GM23338 (cell line): ENCODE measurements around the gene ACSF3. TPM values are rescaled to one million over a fixed set of nuclear protein-coding genes. Genes with fewer than 3 reads are reported as not detected.

ENCODE experiments used
- ATAC-seq: fragments of 200-7000 bp; cut with Tn5 transposase; 3 replicates; pipeline ENCODE4 v1.9.1; 2020
- DNase-seq: peaks from one replicate; pipeline ENCODE4 v3.0.0-alpha.2; 2015; ENCODE audit warnings: low spot score
- H2AFZ ChIP-seq: fragments of 200-600 bp; sonication (generic); 2 replicates; pipeline ENCODE4 v1.8.0; 2016; ENCODE audit warnings: antibody characterized with exemption, mild to moderate bottlenecking, moderate library complexity
- H3F3A ChIP-seq: fragments of 200-600 bp; sonication (generic); replicated peaks from 2 replicates; pipeline ENCODE4 v1.8.0; 2017; ENCODE audit warnings: antibody characterized with exemption, mixed run types, low read depth
- H3K27ac ChIP-seq: fragments of 200-600 bp; sonication (generic); 2 replicates; pipeline ENCODE4 v1.6.1; 2016; ENCODE audit warnings: low read depth
- H3K27me3 ChIP-seq: fragments of 200-600 bp; sonication (generic); 2 replicates; pipeline ENCODE4 v1.8.0; 2016; ENCODE audit warnings: mild to moderate bottlenecking, mixed run types, moderate library complexity; ENCODE audit not compliant: insufficient read depth
- H3K36me3 ChIP-seq: fragments of 200-600 bp; sonication (generic); 2 replicates; pipeline ENCODE4 v1.8.0; 2016; ENCODE audit warnings: mild to moderate bottlenecking; ENCODE audit not compliant: insufficient read depth
- H3K4me1 ChIP-seq: fragments of 200-600 bp; sonication (generic); 2 replicates; pipeline ENCODE4 v1.8.0; 2016; ENCODE audit warnings: mild to moderate bottlenecking, moderate library complexity; ENCODE audit not compliant: insufficient read depth
- H3K4me2 ChIP-seq: fragments of 200-600 bp; sonication (generic); 2 replicates; pipeline ENCODE4 v1.7.1; 2017; ENCODE audit warnings: mixed run types
- H3K4me3 ChIP-seq: fragments of 200-600 bp; sonication (generic); 2 replicates; pipeline ENCODE4 v1.6.1; 2016; ENCODE audit warnings: mixed run types
- H3K79me2 ChIP-seq: fragments of 200-600 bp; sonication (generic); replicated peaks from 2 replicates; pipeline ENCODE4 v1.8.0; 2017; ENCODE audit warnings: mild to moderate bottlenecking; ENCODE audit not compliant: insufficient read depth
- H3K9me2 ChIP-seq: fragments of 200-600 bp; sonication (generic); 2 replicates; pipeline ENCODE4 v1.8.0; 2017; ENCODE audit not compliant: insufficient read depth
- H4K20me1 ChIP-seq: fragments of 200-600 bp; sonication (generic); replicated peaks from 2 replicates; pipeline ENCODE4 v1.8.0; 2017; ENCODE audit warnings: mild to moderate bottlenecking; ENCODE audit not compliant: insufficient read depth
- H3K27ac Mint-ChIP-seq: 2 replicates; pipeline ENCODE4 v1.8.0; 2020; ENCODE audit warnings: inconsistent platforms, mild to moderate bottlenecking, moderate library complexity, mixed read lengths
- H3K27me3 Mint-ChIP-seq: 3 replicates; pipeline ENCODE4 v1.8.0; 2022; ENCODE audit warnings: low read depth, mild to moderate bottlenecking, moderate library complexity, mixed read lengths, inconsistent platforms; ENCODE audit not compliant: insufficient read depth, poor library complexity
- H3K36me3 Mint-ChIP-seq: 3 replicates; pipeline ENCODE4 v1.8.0; 2021; ENCODE audit warnings: low read depth, mild to moderate bottlenecking, inconsistent platforms, moderate library complexity, mixed read lengths
- H3K4me1 Mint-ChIP-seq: 3 replicates; pipeline ENCODE4 v1.8.0; 2020; ENCODE audit warnings: mild to moderate bottlenecking, inconsistent platforms, mixed read lengths
- H3K4me3 Mint-ChIP-seq: 3 replicates; pipeline ENCODE4 v1.8.0; 2021; ENCODE audit warnings: moderate library complexity, mild to moderate bottlenecking, inconsistent platforms, mixed read lengths
- H3K9me3 Mint-ChIP-seq: 3 replicates; pipeline ENCODE4 v1.8.0; 2020; ENCODE audit warnings: moderate library complexity, mild to moderate bottlenecking, inconsistent platforms, mixed read lengths
- CREB1 ChIP-seq: fragments of 250-450 bp; sonication (Bioruptor Pico); IDR thresholded peaks from 2 replicates; pipeline ENCODE4 v1.5.0; 2020; ENCODE audit warnings: low read depth, mild to moderate bottlenecking, moderate library complexity
- ETS1 ChIP-seq: IDR thresholded peaks from 2 replicates; pipeline ENCODE4 v1.6.1; 2016; ENCODE audit warnings: antibody characterized with exemption
- EZH2 ChIP-seq: fragments of 200-600 bp; sonication (generic); IDR thresholded peaks from one replicate; pipeline ENCODE4 v1.8.0; 2017; ENCODE audit warnings: antibody characterized with exemption, mild to moderate bottlenecking, low read depth; ENCODE audit not compliant: unreplicated experiment
- EZH2phosphoT487 ChIP-seq: fragments of 200-600 bp; sonication (generic); IDR thresholded peaks from one replicate; pipeline ENCODE4 v1.8.1; 2018; ENCODE audit warnings: antibody characterized with exemption; ENCODE audit not compliant: unreplicated experiment
- JUNB ChIP-seq: IDR thresholded peaks from one replicate; pipeline ENCODE4 v1.6.1; 2016; ENCODE audit warnings: antibody characterized with exemption; ENCODE audit not compliant: unreplicated experiment
- NANOG ChIP-seq: IDR thresholded peaks from 2 replicates; pipeline ENCODE4 v1.6.1; 2016; ENCODE audit warnings: antibody characterized with exemption, borderline replicate concordance
- STAT1 ChIP-seq: IDR thresholded peaks from one replicate; pipeline ENCODE4 v1.6.1; 2016; ENCODE audit warnings: antibody characterized with exemption; ENCODE audit not compliant: unreplicated experiment
- ZNF114 ChIP-seq: fragments of 250-450 bp; sonication (Bioruptor Pico); IDR thresholded peaks from 2 replicates; pipeline ENCODE4 v1.5.0; 2020; ENCODE audit warnings: mild to moderate bottlenecking, moderate library complexity
- ZNF331 ChIP-seq: fragments of 250-450 bp; sonication (Bioruptor Pico); IDR thresholded peaks from 2 replicates; pipeline ENCODE4 v1.5.0; 2020; ENCODE audit warnings: low read depth, mild to moderate bottlenecking, moderate library complexity
- polyA plus RNA-seq: library from polyadenylated mRNA; unstranded; fragments of >200 nt; fragmentation: Nextera tagmentation; extraction: Ambion mirVana; gene quantifications from 2 replicates; pipeline ENCODE4 v1.2.1, GENCODE V29; 2016
- total RNA-seq: library from RNA; depleted of rRNA; stranded (reverse); fragments of >200 nt; shearing (Covaris generic); gene quantifications from 2 replicates; pipeline ENCODE4 v1.2.3, GENCODE V29; 2014
- TF ChIP-seq, protein P1 (sequence below), 2 experiments: fragments of 200-600 bp in 1 of 2; sonication (generic) in 1 of 2; conservative IDR thresholded peaks; 2 replicates each; pipeline versions ENCODE4 v1.5.1 to v1.6.1; 2016 to 2017; ENCODE audit warnings: antibody characterized with exemption in 2 of 2, low read depth in 2 of 2, mild to moderate bottlenecking in 2 of 2, moderate library complexity in 1 of 2
- TF ChIP-seq, protein P2 (sequence below): fragments of 250-450 bp; sonication (Bioruptor Pico); IDR thresholded peaks from 2 replicates; pipeline ENCODE4 v1.5.0; 2020; ENCODE audit warnings: mild to moderate bottlenecking, moderate library complexity
- TF ChIP-seq, protein P3 (sequence below): IDR thresholded peaks from one replicate; pipeline ENCODE4 v1.6.1; 2018; ENCODE audit warnings: antibody characterized with exemption; ENCODE audit not compliant: unreplicated experiment

Gene ACSF3
- total and polyA plus RNA-seq, 2 experiments from 2014 or later = 12.8 to 23.1 TPM

GRCh38 chr16:89098767-89099430, 5.2 kb downstream of the ACSF3 start:
- Histone ChIP-seq H4K20me1 (no peaks in the 10 kb centered on the region; the same call in 1 of the 2 replicates), H3K27ac (no peak overlapping the region), H2AFZ (no peak overlapping the region), H3K36me3 (no peaks in the 10 kb centered on the region), H3K4me1 (peaks cover 7% of the 10 kb centered on the region; the same call in 1 of the 2 replicates), H3K79me2 (peaks cover 59% of the 10 kb centered on the region), H3K9me2 (no peaks in the 10 kb centered on the region), H3K4me2 (no peak overlapping the region), H3F3A (no peaks in the 10 kb centered on the region), H3K27me3 (no peaks in the 10 kb centered on the region), H3K4me3 (no peak overlapping the region)
- no peak for DNase-seq
- ATAC-seq = no peak
- Mint-ChIP-seq H3K27me3 (peaks cover 26% of the 10 kb centered on the region), H3K9me3 (peaks cover 3% of the 10 kb centered on the region; the same call in 2 of the 3 replicates), H3K4me1 (peaks cover 41% of the 10 kb centered on the region), H3K36me3 (peaks cover 27% of the 10 kb centered on the region), H3K27ac (no peak overlapping the region), H3K4me3 (no peak overlapping the region)
- no peak for TF ChIP-seq CREB1
- no peak for TF ChIP-seq EZH2phosphoT487
- TF ChIP-seq STAT1 = no peak
- TF ChIP-seq ZNF114 (CRISPR knock-in tag) = no peak
- TF ChIP-seq, protein P1, sequence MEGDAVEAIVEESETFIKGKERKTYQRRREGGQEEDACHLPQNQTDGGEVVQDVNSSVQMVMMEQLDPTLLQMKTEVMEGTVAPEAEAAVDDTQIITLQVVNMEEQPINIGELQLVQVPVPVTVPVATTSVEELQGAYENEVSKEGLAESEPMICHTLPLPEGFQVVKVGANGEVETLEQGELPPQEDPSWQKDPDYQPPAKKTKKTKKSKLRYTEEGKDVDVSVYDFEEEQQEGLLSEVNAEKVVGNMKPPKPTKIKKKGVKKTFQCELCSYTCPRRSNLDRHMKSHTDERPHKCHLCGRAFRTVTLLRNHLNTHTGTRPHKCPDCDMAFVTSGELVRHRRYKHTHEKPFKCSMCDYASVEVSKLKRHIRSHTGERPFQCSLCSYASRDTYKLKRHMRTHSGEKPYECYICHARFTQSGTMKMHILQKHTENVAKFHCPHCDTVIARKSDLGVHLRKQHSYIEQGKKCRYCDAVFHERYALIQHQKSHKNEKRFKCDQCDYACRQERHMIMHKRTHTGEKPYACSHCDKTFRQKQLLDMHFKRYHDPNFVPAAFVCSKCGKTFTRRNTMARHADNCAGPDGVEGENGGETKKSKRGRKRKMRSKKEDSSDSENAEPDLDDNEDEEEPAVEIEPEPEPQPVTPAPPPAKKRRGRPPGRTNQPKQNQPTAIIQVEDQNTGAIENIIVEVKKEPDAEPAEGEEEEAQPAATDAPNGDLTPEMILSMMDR (conservative IDR thresholded peaks at IDR 0.05; ENCODE audit: low read depth in 2 of 2) = no peak
- TF ChIP-seq, protein P2, sequence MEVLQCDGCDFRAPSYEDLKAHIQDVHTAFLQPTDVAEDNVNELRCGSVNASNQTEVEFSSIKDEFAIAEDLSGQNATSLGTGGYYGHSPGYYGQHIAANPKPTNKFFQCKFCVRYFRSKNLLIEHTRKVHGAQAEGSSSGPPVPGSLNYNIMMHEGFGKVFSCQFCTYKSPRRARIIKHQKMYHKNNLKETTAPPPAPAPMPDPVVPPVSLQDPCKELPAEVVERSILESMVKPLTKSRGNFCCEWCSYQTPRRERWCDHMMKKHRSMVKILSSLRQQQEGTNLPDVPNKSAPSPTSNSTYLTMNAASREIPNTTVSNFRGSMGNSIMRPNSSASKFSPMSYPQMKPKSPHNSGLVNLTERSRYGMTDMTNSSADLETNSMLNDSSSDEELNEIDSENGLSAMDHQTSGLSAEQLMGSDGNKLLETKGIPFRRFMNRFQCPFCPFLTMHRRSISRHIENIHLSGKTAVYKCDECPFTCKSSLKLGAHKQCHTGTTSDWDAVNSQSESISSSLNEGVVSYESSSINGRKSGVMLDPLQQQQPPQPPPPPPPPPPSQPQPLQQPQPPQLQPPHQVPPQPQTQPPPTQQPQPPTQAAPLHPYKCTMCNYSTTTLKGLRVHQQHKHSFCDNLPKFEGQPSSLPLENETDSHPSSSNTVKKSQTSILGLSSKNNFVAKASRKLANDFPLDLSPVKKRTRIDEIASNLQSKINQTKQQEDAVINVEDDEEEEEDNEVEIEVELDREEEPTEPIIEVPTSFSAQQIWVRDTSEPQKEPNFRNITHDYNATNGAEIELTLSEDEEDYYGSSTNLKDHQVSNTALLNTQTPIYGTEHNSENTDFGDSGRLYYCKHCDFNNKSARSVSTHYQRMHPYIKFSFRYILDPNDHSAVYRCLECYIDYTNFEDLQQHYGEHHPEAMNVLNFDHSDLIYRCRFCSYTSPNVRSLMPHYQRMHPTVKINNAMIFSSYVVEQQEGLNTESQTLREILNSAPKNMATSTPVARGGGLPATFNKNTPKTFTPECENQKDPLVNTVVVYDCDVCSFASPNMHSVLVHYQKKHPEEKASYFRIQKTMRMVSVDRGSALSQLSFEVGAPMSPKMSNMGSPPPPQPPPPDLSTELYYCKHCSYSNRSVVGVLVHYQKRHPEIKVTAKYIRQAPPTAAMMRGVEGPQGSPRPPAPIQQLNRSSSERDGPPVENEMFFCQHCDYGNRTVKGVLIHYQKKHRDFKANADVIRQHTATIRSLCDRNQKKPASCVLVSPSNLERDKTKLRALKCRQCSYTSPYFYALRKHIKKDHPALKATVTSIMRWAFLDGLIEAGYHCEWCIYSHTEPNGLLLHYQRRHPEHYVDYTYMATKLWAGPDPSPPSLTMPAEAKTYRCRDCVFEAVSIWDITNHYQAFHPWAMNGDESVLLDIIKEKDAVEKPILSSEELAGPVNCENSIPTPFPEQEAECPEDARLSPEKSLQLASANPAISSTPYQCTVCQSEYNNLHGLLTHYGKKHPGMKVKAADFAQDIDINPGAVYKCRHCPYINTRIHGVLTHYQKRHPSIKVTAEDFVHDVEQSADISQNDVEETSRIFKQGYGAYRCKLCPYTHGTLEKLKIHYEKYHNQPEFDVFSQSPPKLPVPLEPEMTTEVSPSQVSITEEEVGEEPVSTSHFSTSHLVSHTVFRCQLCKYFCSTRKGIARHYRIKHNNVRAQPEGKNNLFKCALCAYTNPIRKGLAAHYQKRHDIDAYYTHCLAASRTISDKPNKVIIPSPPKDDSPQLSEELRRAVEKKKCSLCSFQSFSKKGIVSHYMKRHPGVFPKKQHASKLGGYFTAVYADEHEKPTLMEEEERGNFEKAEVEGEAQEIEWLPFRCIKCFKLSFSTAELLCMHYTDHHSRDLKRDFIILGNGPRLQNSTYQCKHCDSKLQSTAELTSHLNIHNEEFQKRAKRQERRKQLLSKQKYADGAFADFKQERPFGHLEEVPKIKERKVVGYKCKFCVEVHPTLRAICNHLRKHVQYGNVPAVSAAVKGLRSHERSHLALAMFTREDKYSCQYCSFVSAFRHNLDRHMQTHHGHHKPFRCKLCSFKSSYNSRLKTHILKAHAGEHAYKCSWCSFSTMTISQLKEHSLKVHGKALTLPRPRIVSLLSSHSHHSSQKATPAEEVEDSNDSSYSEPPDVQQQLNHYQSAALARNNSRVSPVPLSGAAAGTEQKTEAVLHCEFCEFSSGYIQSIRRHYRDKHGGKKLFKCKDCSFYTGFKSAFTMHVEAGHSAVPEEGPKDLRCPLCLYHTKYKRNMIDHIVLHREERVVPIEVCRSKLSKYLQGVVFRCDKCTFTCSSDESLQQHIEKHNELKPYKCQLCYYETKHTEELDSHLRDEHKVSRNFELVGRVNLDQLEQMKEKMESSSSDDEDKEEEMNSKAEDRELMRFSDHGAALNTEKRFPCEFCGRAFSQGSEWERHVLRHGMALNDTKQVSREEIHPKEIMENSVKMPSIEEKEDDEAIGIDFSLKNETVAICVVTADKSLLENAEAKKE (CRISPR knock-in tag) = no peak
- TF ChIP-seq, protein P3, sequence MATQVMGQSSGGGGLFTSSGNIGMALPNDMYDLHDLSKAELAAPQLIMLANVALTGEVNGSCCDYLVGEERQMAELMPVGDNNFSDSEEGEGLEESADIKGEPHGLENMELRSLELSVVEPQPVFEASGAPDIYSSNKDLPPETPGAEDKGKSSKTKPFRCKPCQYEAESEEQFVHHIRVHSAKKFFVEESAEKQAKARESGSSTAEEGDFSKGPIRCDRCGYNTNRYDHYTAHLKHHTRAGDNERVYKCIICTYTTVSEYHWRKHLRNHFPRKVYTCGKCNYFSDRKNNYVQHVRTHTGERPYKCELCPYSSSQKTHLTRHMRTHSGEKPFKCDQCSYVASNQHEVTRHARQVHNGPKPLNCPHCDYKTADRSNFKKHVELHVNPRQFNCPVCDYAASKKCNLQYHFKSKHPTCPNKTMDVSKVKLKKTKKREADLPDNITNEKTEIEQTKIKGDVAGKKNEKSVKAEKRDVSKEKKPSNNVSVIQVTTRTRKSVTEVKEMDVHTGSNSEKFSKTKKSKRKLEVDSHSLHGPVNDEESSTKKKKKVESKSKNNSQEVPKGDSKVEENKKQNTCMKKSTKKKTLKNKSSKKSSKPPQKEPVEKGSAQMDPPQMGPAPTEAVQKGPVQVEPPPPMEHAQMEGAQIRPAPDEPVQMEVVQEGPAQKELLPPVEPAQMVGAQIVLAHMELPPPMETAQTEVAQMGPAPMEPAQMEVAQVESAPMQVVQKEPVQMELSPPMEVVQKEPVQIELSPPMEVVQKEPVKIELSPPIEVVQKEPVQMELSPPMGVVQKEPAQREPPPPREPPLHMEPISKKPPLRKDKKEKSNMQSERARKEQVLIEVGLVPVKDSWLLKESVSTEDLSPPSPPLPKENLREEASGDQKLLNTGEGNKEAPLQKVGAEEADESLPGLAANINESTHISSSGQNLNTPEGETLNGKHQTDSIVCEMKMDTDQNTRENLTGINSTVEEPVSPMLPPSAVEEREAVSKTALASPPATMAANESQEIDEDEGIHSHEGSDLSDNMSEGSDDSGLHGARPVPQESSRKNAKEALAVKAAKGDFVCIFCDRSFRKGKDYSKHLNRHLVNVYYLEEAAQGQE = no peak
- no peak for TF ChIP-seq ZNF331
- TF ChIP-seq EZH2 = no peak
- no peak for TF ChIP-seq JUNB
- TF ChIP-seq ETS1 = no peak
- no peak for TF ChIP-seq NANOG
